OCI-M2 (cell line): Measurements from ENCODE around the gene TPSG1.
"Not testable (repeated sequence)": the region's sequence is repeated elsewhere in the genome, so short reads cannot be mapped to it uniquely, and the experiment has no call there.

Source experiments
- DNase-seq: peaks from one replicate; lab custom pipeline; 2025; ENCODE audit not compliant: unreplicated experiment; lab: John Stamatoyannopoulos, UW

The TPSG1 gene

DNA sequence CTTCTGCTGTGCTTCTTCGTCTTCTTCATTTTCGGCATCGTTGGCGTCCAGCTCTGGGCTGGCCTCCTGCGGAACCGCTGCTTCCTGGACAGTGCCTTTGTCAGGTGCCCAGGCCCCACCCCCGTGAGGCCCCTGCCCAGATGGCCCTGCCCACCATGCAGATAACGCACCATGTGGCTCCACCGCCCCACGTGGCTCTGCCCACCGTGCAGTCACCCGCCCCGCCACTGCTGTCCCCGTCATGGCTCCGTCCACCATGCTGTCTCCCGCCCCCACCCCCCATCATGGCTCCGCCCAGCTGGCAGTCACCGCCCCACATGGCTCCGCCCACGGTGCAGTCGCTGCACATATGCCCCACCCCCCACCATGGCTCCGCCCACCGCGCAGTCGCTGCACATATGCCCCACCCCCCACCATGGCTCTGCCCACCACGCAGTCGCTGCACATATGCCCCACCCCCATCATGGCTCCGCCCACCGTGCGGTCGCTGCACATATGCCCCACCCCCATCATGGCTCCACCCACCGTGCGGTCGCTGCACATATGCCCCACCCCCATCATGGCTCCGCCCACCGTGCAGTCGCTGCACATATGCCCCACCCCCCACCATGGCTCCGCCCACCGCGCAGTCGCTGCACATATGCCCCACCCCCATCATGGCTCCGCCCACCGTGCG, 26.3 kb downstream of the TPSG1 start:
- not testable (repeated sequence) for DNase-seq

DNA sequence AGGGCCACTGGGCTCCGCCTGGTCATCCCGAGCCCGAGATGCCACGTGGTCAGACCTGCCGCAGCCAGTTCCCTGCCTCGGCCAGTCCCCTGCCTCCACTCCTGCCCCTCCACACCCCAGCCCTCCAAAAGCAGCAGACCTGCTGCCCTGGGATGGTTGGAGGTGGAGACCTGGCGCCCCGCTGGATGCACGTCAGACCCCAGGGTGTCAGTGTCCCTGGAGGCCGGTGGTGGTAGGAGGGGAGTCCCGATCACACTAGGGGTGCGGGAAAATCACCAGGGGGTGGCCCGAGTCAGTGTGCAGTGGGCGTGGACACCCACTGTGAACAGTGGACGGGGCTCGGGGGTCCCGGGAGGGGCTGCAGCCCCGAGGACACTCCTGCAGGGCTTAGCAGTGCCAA, 26.9 kb downstream of the TPSG1 start:
- no peak for DNase-seq

DNA sequence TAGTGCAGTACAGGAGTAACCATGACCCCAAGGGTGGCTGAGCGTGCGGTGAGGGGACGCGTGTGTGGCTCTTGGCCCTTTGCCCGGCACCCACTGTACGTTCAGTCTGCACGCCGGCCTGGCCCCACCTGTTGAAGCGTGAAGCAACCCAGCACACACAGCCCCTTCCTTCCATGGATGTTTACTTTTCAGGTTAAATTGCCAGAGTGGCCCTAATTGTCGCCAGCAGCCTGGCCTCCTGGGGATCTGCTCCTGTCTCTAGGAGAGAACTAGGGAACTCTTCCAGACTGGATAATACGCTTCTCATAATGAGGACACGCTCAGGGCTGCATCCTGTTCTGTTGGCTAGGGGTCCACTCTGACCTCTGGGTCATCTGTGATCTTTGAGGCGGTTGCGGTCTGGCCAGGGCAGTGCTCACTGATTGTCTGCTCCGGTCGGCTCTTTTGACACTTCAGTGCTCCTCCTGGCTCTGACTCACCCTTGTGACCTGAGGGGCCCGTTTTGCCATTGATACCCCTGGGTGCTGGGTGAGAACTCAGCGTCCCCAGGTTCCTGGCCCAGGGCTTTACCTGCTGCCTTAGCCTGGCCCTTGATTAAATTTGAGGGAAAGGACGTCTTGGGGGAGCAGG, 27.7 kb downstream of the TPSG1 start:
- DNase-seq: no peak

DNA sequence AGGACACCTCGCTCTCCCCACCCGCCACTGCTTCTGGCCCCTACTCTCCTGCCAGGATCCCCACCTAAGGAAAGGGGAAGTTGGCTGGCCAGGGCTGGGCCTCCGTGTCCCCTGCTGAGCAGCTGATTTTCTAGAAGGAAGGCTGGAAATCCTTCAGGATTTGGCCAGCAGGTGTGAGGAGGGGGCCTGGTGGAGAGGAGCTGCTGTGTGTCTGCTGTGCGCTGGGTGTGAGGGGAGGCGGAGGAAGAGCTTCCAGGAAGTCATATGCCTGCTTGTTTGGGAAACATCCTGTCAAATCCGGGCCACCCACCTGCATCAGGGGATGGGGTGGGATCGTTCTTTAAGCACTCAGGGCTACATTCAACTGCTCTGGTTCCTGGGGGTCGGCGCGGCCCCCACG, 28.6 kb downstream of the TPSG1 start:
- no peak for DNase-seq

DNA sequence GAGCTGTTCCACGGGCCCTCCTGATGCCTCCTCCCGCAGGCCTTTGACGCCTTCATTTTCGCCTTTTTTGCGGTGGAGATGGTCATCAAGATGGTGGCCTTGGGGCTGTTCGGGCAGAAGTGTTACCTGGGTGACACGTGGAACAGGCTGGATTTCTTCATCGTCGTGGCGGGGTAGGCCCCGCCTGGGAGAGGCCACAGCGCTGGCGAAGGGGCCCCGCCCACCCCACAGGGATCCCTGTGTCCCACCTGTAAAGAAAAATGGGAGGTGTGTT, 29.7 kb downstream of the TPSG1 start:
- DNase-seq: no peak

DNA sequence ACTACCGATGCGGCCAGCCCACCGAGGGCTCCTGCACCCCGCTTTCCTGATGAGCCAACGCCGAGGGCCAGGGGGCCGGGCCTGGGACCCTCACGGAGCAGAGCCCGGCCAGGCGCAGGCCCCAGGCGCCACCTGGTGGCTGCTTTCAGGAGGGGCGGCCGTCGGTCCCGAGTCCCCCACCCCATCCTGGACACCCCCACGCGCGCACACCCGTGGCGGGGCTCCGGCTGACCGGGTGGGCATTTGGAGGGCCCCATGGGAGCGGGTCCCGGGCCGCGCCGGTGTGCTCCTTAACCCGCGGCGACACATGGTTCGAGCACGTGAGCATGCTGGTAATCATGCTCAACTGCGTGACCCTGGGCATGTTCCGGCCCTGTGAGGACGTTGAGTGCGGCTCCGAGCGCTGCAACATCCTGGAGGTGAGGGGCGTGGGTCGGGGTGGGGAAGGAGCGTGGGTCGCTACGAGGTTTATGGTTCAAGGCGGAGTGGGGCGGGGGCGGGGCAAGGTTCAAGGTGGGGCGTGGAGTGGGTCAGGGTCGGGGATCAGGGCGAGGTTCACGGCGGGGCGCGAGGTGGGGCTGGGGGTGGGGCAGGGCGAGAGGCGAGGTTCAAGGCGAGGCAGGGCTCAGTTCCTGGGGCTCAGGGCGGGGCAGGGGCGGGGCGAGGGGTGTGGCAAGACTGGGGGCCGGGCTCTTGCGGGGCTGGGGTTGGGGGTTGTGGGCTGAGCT, 30.2 kb downstream of the TPSG1 start:
- no peak for DNase-seq

DNA sequence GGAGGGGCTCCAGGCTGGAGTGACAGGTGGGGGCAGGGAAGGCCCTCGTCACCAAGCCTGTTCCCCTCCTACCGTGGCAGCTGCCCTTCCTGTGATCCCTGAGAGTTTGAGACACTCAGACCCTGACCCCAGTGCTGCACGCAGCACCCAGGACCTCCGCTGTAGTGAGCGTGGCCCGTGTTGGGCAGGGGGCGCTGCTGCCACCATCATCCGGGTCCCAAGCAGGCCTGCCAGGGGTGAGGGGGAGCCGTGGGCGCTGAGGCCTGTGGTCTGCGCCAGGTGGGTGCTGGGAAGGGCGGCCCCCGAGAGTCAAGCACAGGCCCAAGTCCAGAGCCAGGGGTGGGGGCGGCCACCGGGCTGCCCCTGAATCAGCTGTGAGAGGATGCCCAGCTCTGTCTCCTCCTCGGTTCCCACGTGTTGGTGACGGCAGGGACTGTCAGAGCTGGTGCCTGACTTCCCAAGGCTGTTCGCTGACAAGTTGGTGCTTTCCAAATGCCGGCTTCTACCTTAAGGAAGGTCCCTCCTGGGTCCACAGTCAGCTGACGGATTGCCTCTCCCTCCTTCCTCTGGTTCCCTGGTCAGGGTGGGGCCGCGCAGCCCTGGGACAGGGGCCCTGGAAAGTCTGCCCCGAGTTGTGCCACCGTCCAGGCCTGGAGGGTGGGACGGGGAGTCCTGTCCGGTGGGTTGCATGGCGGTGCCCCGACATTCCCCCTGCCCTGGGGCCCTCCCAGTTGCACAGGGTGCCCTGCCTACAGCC, 31.1 kb downstream of the TPSG1 start:
- DNase-seq: no peak

DNA sequence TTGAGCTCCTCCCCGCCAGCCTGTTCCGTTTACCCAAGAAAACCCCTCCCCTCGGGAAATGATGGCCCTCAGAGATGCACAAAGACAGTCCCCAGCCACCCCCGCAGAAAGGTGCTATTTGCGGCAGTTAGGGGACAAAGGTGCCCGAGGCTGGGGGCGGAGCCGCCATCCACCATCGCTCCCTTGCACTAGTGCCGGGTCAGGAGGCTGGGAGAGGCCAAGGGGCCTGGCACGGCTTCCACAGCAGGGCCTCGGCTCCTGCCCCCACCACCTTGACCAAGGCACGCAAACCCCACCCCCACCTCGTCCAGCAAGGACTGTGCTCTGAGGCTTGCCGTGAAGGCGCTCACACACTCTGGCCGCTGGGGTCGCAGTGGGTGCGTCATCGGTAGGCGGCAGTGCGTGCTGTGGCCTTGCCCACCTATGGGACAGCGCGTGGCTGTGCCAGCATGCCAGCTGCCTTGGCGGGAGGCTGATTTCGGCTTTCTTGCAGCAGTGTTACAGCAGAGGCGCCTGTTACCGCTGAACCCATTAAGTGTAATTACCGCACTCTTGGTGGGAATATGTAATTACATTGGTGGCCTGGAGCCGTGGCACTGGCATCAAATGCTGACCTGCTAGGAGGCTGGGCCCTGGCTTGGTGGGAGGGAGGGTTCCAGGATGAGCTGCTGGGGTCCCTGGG, 31.8 kb downstream of the TPSG1 start:
- DNase-seq: no peak

DNA sequence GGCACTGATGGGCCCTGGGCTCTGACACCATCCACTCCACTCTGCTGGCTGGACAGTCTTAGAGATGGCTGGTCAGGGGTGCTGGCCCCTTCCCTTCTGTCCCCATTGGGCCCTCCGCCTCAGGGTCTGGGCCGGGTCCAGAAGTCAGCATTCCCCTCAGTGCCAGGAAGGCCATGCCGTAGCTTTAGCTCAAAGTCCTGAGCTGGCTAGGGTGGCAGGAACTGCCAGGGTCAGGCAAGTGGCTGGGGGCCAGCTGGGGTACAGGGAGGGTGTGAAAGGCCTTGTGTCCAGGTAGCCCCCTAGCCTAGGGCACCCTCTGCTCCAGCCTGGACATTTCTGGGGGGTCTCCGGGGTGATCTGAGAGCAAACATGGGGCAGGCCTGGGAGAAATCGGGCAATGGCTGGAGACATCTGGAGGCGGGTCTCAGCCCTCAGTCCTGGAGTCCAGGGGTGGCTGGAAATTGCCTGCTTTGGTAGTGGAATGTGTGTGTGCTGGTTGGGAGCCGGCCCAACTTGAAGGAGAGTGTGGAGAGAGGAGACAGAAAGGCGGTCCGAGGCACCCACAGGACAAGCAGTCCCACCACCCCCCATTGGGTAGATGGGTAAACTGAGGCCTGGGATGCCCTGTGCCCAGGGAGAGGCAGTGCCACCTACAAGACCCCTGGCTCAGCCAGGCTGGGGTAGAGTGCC, 32.5 kb downstream of the TPSG1 start:
- DNase-seq: no peak

DNA sequence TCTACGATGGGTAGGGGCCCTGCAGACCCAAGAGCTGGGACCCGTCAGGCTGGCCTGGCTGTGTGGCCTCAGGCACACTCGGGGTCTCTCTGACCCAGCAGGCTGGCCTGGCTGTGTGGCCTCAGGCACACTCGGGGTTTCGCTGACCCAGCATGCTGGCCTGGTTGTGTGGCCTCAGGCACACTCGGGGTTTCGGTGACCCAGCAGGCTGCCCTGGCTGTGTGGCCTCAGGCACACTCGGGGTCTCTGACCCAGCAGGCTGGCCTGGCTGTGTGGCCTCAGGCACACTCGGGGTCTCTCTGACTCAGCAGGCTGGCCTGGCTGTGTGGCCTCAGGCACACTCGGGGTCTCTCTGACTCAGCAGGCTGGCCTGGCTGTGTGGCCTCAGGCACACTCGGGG, 34.3 kb downstream of the TPSG1 start:
- DNase-seq: not testable (repeated sequence)

DNA sequence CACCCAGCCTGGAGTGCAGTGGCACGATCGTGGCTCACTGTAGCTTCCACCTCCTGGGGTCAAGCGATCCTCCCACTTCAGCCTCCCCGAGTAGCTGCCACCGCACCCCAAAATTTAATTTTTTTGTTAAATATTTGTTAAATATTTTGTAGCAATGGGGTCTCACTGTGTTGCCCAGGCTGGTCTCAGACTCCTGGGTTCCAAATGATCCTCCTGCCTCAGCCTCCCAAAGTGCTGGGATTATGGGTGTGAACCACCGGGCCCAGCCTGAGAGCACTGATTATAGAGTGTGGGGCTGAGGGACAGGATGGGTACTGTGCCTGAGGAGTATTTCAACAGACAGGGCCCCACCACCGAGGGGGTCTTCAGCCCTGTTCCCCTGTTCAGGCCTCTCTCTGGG, 35.6 kb downstream of the TPSG1 start:
- no peak for DNase-seq

DNA sequence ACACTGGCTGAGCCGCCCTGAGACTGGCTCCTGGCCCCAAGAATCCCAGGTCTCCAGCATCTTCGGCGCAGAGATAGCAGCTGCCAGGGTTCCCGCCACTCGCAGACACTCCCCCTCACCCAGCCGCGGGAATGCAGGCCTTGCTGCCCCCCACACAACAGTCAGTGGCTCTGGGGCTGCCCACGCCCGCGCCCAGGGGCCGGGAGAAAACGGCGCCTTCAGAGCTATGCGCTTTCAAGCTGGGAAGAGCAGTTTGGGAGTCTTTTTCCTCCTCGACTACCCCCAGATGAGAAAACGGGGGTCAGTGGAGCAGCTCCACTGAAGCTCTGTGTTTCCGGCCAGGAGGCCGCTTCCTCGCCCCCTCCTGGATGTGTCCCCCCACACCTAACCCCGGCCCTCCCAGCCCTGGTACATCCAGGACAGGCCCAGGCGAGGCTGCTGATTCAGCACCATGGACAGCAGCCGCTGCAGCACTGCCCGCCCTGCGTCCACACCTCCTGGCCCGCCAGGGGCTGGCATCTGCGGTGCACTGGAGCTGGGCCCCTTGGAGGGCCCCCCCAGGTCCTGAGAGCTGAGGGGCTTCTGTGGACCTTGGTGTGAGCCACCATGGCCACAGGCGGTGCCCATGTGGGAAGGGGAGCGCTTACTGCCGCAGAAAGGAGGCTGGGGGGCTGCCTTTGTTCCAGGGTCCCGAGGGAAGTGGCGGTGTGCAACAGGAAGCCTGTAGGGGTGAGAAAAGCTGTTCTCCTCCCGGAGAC, 36.5 kb downstream of the TPSG1 start:
- DNase-seq: no peak

DNA sequence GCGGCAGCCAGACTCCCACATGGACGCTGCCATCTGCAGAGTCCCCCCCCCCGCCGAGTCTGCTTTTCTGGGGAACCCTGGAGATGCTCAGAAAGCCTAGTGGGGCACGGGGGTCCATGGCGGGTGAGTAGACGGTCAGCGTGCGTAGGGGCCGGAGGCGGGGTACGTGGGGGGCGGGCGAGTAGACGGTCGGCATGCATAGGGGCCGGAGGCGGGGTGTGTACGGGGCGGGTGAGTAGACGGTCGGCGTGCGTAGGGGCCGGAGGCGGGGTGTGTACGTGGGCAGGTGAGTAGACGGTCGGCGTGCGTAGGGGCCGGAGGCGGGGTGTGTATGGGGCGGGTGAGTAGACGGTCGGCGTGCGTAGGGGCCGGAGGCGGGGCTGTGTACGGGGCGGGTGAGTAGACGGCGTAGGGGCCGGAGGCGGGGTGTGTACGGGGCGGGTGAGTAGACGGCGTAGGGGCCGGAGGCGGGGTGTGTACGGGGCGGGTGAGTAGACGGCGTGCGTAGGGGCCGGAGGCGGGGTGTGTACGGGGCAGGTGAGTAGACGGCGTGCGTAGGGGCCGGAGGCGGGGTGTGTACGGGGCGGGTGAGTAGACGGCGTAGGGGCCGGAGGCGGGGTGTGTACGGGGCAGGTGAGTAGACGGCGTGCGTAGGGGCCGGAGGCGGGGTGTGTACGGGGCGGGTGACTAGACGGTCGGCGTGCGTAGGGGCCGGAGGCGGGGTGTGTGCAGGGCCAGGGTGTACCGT, 39.4 kb downstream of the TPSG1 start:
- not testable (repeated sequence) for DNase-seq

DNA sequence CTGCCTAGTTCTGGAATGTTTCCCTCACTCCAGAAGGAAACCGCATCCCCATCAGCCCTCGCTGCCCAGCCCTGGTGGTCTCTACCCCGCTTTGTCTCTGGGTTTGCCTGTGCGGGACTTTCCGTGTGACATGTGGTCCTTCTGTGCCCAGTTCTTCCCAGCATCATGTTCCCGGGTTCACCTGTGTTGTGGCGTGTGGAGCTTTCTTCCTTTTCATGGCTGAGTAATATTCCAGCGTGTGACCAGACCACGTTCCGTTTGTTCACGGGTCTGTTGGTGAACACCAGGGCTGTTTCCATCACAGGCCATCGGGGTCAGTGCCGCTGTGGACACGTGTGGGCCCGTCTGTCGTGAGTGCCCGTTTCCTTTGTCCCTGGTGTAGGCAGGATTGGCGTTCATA, 40.1 kb downstream of the TPSG1 start:
- no peak for DNase-seq

DNA sequence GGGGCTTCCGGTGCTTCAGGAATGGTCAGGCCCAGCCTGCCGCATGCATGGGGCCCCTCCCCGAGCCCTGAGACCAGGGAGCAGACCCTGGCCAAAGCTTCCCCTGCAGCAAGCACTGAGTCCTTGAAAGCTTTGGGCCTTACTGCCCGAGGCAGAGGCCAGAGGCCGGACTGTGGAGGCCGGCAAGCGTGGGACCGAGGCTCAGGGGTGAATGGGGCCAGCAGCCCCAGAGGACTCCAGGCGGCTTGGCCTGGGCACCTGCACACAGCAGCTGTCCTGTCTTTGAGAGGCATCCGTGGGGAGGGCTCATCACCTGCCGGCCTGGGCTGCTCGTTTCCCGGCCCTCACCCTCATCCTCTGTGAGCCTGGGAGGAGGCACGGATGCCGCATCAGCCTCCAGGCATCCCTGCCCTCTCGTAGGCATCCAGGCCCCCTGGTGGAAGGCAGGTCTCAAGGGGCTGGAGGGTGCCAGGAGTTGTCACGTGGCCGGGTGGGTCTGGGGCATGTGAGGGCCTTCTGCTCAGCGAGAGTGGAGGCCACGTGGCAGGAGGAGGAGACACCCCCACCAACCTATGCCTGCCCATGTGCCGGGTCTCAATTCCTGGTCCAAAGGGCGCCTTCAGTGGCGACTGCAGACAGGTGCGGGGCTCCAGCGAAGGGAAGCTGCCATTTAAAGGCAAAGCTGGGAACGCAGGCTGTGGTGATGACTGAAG, 40.8 kb downstream of the TPSG1 start:
- no peak for DNase-seq

DNA sequence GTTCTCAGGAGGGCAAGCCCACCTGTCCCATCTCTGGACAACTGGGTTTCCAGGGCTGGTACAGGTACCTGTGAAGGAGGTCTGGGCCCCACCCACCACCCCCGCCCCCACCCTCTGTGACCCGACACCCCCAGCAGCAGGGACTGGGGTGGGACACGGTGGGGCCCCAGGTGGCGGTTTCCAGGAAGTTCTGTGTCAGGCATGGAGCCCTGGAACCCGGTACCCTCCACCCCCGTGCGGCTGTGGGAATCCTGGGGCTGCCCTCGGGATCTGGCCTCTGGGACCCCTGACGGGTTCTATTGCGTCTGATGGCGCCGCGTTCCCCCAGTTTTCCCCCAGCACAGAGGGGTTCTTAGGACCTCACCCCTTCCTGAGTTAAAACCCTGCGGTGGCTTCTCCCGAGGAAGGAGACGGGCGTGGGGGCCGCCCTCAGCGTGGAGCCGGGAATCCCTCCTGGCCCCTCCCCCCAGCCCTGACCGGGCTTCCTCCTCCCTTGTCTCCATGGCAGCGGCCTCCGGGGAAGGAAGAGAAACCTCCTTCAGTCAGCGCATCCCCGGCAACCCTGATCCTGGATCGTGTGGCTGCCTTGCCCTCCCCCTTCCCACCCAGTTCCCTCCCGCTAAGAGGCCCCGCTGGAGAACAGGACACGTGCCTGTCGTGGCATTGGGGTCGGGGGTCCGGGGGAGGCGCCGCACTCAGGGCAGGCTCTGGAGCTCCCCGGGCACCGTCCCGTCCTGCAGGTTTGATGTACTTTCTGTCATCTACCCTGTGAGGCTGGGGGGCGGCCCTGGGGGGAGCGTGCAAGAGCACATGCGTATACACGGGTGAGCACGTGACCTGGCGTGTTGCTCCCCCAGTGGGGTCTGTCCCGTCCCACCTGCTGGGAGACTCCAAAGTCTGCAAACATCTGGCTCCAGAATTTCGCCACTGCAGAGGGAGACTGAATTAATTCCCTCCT, 41.8 kb downstream of the TPSG1 start:
- no peak for DNase-seq

DNA sequence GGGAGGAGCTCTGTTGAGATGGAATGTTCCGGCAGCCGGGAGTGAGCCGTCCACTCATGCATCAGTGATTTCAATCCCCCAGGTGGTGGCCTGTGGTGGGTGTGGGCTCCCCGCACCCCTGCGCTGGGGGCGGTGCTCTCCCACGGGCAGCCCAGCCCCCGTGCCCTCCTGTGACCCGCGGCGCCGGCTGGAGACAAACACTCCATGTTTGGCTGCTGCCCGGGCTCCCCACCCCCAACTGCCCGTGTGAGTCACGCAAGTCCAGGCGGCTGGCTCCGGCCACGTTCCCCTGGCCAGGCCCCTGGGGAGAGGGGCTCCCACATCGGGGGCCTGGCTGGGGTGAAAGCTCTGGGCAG, 42.8 kb downstream of the TPSG1 start:
- no peak for DNase-seq
